Stimulated activated CD8-positive, alpha-beta memory T cell treated with anti-CD3 and anti-CD28 coated beads, Interleukin-15, amount 100 ng/mL, for 48 hours (primary cell): ENCODE results near the gene G3BP1.
"Not testable (repeated sequence)": the region's sequence is repeated elsewhere in the genome, so short reads cannot be mapped to it uniquely, and the experiment has no call there.

Source experiments
- DNase-seq, 2 donors: peaks; one replicate each; pipeline ENCODE4 v3.0.0-alpha.2; 2020; ENCODE audit warnings: low read depth in 2 of 2

The G3BP1 gene

DNA sequence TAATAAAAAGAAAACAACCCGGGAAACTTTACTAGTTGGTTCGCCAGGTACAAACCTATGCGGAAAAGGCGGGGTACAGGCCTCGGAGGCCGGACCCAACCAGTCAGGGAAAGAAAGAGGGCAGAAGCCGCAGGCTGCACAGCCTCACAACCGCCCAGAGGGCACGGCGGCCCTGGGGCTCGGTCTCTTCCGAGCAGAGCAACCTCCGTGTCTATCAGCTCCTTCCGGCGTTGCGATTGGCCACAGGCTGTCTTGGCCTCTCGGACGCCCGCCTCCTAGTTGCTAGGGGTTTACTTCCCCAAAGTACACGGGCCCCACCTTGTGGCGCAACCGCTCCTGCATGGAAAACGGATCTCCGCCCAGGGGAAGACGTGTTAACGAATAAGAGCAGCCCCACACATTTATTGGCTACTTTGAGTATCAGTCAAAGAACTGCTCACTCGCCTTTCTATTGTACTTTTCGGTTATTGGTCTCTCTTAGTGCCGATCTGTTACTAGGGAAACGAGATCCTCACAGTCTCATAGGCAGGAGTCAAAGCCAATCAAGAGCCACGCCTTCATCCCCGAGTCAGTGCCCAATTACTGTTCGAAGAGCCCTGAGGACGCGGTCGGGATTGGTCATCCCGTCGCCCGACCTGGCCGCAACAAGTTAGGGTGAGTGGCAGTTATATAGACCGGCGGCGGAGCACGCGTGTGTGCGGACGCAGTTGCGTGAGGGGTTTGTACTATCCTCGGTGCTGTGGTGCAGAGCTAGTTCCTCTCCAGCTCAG is at the start of gene G3BP1:
G3BP1 (plus strand) TSS at position 696 of the 770 bp plus-strand sequence. CDS start 14,667 bp downstream, outside the sequence.
- peak; percentile 99 for DNase-seq

DNA sequence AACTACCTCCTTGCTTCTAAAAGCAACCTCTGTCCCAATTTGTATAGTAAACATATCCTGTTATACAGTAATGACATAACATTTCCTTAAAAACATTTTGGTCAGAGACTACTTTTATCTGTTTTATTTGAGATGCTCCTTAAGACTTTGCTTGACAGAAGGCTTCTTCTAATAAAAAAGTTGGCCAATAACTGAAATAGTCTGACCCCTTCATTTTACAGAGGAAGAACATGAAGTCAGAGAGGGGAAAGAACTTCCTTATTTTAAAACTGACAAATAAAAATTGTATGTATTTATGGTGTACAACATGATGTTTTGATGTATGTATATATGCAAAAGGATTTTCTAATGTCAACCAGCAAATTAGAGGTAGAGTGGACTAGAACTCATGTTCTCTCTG is 49.2 kb upstream of the G3BP1 start:
- DNase-seq: no peak

DNA sequence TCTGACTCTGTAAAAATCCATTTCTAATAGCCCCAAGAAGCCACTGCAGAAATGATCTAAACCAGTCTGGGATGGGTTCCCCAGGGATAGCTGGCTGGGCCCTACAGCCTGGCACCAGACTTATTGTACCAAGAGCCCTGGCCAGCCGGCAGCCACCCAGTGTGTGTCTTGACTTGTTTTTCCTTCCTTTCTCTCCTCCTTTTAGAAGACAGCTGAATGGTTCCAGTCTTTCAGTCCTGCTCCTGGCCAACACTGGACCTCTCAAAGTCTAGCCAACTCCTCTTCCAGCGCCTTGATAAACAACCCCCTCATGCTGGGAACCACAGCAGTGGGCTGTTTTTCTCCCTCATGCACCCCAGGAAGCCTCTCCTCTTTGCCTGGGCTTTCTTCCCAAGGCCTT is 47.4 kb upstream of the G3BP1 start:
- DNase-seq: no peak

DNA sequence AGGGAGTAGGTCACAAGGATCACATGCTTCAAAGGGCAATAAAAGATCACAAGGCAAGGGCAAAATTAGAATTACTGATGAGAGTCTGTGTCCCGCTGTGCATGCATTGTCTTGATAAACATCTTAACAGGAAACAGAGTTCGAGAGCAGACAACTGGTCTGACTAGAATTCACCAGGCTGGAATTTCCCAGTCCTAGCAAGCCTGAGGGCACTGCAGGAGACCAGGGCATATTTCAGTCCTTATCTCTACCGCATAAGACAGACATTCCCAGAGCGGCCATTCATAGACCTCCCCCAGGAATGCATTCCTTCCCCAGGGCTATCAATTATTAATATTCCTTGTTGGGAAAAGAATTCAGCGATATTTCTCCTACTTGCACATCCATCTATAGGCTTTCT is 42.2 kb upstream of the G3BP1 start:
- not testable (repeated sequence) for DNase-seq

DNA sequence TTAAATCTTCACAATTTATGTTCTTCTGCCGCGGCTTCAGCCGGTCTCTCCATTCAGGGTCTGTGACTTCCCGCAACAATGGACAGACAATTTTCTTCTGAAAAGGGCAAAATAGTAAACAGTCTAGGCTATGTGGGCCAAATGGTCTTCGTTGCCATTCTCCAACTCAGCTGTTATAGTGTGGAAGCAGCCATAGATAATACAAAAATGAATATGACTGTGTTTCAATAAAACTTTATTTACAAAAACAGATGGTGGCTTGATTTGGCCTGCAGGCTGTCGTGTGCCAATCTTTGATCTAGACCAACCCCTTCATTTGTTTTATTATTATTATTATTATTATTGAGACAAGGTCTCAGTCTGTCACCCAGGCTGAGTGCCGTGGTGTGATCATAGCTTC is 41.4 kb upstream of the G3BP1 start:
- no peak for DNase-seq

DNA sequence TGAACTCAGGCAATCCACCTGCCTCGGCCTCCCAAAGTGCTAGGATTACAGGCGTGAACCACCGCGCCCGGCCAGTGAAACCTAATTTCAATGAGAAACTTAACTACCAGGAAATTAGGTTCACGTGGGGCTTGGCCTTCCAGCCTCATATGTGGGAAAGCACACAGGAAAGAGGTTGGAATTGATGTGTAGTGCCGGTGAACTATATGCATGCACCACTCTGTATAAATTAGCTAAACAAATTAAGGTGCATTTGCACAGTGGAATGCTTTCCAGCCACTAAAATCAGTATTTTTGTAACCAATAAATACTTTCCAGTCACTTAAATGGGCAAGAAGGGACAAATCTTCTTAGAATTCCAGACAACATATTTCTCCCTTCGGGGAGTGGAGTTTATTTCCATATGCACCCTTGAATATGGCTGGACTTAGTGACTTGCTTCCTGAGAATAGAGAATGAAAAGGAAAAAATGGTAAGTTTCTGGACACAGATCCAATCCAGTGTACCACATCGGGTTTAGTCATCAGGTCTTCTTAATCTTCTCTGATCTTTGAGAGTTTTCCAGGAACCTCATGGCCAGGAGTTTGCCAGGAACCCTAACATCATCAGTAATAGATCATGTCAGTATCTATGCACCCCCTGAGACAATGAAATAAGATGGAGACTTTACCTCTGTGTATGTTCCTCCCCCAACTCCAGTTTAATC is 38.2 kb upstream of the G3BP1 start:
- no peak for DNase-seq

DNA sequence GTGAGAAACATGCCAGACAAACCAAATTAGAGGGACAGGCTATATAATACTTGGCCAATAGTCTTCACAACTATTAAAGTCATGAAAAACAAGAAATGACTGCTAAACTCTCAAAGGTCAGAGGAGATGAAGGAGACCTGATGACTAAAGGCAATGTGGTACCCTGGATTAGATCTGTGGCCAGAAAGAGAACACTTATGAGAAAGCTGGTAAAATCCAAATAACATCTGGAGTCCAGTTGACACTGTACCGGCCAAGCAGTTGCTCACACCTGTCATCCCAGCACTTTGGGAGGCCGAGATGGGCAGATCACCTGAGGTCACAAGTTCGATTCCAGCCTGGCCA is 37.7 kb upstream of the G3BP1 start:
- no peak for DNase-seq

DNA sequence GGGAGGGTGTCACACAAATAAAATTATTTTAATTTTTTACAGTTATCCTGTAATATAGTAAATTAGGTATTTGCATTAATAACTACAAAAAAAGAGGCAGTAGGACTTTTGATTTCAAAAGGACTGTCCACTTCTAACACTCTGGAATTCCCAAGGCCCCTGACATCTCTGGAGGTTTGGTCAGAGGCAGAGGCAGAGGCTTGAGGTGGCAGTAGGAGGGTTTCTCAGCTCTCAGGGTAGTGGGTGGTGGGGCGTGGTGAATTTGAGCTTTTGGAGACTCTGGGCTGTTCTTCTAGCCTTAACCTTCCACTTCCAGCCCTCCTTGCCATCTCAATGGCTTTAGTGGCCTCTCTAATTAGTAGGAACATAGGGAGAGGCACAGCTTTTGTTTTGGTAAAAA is 36.1 kb upstream of the G3BP1 start:
- no peak for DNase-seq

DNA sequence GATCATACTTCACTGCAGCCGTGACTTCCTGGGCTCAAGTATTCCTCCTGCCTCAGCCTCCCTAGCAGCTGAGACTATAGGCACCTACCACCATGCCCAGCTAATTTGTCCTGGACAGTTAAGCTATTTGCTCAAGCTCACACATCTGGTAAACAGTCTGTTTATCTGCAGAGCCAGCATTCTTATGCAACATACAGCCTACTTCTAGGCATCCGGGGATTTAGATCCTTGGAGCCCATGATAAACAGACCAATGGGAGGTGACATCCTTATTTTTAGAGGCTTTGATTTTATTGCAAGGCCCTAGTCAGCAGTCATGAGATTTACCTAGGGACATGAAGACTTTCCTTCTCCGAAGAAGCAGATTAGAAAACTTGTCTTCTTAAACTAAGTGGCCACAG is 34.3 kb upstream of the G3BP1 start:
- no peak for DNase-seq

DNA sequence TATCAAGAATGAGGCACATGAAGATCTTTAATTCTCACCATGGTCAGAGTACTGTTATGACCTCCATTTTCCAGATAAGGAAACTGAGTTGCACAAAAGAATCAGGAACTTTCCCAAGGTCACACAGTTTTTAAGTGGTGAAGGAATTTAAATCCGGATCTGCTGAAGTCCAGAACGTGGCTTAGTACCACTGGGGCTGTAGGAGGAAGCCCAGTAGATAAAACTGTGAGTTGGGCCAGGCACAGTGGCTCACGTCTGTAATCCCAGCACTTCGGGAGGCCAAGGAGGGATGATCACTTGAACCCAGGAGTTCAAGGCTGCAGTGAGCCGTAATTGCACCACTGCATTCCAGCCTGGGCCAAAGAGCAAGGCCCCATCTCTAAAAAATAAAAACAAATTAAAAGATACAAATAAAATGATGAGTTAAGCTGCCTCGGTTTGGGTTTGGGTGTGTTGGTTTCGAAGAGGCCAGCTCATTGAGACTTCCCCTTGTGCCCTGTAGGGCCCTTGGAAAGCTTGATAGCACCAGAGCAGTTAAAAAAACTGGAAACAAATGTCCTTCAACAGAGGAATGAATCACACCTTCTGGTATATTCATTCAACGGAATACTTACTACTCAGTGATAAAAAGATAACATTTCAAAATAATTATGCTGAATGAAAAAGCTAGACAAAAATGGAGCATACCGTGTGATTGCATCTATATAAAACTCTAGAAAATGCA is 33.5 kb upstream of the G3BP1 start:
- DNase-seq: no peak

DNA sequence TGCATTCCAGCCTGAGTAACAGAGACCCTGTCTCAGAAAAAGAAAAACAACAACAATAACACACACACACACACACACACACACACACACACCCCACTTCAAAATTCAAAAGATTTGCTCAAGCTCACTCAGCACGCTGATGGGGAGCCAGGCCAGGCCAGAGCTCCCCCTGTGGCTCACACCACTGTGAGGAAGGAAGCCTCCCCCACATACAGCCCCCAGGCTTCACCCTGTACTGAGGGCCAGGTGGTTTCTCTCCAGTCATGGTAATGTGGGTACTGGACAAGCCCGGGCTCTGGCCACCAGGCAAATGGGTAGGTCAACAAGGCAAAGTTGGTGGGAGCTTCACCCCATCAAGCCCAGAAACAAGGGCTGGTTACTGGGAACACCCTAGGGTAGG is 32.4 kb upstream of the G3BP1 start:
- no peak for DNase-seq

DNA sequence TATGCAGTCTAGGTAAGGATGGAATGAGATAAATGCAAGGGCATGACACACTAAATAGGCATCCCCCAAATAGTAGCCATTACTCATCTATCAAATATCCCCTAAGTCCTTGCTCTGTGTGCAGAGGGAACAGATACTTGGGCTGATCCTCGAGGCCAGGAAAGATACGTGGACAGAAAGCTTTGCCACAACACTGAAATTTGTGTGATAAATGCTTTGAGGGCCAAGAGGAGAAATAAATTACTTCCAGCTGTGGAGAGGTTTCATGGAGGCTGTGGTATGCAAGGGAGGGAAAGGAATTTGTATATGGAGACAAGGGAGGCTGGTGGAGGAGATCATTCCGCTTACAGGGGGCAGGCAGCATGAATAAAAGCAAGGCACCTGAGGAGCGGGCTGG is 31.8 kb upstream of the G3BP1 start:
- DNase-seq: no peak

DNA sequence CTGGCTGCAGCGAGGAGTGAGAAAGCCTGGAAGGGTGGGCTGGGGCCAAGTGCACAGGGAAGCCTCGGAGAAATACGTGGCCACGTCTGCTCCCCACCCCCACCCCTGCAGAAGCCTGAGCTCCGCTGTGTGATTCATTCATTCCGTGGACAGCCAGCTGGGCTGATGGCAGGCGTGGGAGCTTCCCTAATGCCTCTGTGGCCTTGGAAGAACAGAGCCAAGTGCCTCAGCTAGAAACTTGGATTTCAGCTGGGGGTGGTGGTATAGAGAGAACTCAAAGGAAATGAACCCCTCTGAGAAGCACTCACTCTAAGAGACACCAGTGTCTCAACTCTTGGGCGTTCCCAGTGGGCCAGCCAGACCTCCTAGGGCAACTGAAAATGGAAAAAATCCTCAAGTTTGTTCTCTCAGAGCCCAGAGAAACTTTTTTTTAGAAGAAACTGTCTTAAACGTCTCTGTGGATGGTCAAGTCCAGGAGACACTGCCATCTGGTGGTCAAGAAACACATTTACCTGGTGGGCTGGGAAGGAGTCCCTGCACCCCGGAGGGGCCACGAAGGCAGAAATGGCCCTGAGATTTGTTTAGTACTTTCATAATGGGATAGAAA is 31.3 kb upstream of the G3BP1 start:
- no peak for DNase-seq

DNA sequence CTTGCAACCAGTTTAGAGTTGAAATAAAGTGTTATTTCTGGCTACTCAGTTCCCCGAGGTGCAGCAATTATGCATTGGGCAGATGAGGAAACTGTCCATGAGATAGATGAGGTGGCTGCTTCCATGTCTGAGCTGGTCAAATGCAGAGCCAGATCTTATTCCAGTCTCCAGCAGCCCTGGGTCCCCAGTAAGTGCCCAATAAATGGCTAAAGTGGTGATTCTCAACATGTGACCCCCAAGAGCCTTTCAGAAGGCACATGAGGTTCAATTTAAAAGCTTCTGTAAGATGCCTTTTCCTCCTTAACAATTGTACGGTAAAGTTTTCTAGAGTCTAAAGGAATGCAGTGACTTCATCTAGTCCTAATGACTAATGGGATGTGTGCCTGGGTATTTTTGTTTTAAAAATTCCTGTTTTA is 30.8 kb upstream of the G3BP1 start:
- no peak for DNase-seq

DNA sequence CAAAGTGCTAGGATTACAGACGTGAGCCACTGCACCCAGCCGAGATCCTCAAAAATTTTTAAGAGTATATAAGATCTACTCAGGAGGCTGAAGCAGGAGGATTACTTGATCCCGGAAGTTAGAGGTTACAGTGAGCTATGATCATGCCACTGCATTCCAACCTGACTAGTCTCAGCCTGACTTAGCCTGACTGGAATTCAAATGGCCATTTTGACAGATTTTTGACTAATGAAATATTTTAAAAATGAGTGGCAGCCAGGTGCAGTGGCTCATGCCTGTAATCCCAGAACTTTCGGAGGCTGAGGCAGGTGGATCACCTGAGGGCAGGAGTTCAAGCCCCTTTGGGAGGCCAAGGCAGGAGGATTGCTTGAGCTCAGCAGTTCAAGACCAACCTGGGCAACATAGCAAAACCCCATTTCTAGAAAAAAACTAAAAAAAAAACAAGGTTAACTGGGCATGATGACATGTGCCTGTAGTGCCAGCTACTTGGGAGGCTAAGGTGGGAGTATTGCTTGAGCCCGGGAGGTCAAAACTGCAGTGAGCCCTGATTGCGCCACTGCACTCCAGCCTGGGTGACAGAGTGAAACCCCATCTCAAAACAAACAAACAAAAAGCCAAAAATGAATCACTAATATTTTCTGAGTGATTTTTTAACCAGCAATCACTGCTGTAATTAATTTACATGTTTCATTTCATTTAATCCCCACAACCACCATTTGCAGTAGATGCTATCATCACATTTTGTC is 29.9 kb upstream of the G3BP1 start:
- no peak for DNase-seq

DNA sequence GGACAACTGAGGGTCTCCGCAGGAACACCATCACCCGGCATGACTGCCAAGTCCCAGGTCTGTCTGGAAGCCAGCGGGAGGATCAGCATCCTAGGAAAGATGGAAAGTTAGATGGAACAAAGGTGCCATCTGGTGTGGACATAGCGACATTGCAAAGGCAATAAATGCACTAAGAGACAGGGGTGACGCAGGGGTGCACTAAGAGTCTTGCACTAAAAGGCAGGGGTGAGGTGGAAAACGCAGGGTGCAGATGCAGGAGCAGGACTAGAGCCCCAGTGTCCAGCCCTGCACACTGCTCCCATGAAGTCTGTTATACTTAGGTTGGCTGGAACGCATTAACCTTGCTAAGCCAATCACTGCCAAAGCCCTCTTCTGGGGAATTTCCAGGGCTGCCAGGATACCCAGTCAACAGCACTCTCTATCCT is 28.9 kb upstream of the G3BP1 start:
- no peak for DNase-seq

DNA sequence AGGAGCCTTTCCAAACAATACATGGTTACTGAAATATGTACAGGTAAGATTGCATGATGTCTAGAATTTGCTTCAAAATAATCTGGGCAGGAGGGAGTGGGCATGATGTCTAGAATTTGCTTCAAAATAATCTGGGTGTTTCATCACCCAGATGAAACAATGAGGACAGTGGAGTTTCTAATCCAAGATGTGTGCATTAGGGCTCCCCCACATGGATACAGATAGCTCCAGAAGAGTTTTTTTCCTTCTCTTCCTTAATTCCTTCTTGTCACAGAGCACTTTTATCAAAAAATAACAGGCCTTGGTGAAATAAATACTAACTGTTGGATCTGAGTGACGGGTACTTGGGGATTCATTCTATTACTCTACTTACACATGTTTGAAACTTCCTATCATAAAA is 28.2 kb upstream of the G3BP1 start:
- DNase-seq: no peak

DNA sequence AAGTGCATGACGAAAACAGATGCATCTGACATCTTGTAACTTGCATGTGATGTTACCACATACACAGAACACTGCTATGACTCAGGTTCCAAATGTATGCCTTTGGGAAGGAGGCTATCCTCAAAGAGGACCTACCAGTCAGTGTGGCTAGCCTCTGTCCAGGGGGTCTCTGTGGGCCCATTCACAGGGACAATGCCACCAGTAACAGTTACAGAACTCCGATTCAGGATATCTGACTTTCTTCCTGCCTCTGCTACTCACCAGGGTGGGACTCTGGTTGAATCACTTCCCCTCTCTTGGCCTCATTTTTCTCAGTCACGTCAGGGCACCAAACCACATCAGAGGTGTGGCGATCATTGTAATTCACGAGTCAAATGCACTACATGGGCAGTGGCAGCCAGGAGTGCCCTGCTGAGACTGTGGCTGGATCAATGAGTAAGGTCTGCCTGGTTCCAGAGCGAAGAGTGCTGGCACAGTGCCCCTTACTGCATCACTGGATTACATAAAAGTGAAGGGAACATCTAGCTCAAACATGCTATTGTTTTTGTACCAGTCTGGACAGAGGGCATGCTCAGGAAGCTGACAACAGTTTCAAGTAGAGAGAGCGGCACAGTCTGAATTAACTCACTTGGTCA is 26.6 kb upstream of the G3BP1 start:
- peak; percentile 34 to 36 for DNase-seq

DNA sequence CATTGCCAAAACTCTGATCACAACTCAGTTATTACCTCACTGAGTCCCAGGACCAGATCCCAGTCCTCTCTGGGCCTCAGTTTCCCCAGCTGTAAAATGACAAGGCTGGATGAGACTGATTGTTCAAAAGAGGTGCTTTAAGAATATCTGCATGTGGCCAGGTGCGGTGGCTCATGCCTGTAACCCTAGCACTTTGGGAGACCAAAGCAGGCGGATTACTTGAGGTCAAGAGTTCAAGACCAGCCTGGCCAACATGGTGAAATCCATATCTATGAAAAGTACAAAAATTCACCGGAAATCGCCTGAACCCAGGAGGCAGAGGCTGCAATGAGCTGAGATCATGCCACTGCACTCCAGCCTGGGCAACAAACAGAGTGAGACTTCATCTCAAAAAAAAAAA is 21.6 kb upstream of the G3BP1 start:
- DNase-seq: no peak

DNA sequence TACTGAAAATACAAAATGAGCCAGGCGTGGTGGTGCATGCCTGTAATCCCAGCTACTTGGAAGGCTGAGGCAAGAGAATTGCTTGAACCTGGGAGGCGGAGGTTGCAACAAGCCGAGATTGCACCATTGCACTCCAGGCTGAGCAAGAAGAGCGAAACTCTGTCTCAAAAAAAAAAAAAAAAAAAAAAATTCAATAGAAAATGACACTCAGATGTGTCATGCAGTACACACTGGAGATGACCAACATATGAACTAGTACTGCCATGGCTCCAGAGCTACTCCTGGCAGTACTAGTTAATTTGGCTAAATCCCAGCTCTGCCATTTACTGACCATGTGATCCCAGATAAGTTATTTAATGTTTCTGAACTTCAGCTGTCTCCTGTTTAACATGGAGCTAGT is 20.7 kb upstream of the G3BP1 start:
- no peak for DNase-seq

DNA sequence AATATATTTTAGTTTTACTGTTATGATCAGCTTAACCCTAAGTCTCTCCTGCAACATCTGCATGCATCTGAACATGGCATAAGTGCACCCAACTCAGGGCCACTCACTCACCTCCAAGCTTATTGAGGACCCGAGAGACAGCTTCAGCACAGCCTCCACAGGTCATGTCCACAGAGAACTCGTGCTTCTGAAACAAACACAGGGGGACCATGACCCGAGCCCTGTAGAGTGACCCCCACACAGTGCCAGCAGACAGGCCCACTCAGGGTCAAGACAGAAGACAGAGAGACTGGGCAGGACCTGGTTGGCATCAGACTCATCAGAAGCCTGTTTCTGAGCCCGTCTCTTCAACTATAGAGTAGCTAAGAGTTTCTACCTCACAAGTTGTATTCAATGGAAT is 20.2 kb upstream of the G3BP1 start:
- DNase-seq: no peak
